Hematopoietic multipotent progenitor cell treated with erythropoietin and hydrocortisone succinate and interleukin-3 and kit ligand, for 8 days (in vitro differentiated cells): Measurements from ENCODE around the gene KLHL29.

Source experiments
- DNase-seq: peaks from one replicate; pipeline ENCODE4 v3.0.0-alpha.2; 2015

The KLHL29 gene

DNA sequence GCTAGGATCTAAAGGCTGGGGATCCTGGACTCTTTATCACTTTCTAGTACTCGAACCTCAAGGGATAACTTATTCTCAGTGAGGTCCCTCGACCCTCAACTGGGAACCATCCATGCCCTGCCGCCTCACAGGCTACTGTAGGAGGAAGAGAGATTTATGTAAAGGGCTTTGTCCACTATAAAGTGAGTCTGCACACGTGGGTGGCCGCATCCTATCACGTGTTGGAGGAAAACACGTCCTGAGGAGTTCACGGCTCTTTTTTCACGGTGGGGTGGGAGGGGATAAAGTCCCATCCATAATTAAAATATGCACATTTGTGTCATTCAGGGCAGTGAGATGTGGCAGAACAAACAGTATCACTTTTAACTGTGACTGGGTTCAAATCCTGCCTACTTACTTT is 176.6 kb downstream of the KLHL29 start:
- DNase-seq: no peak

DNA sequence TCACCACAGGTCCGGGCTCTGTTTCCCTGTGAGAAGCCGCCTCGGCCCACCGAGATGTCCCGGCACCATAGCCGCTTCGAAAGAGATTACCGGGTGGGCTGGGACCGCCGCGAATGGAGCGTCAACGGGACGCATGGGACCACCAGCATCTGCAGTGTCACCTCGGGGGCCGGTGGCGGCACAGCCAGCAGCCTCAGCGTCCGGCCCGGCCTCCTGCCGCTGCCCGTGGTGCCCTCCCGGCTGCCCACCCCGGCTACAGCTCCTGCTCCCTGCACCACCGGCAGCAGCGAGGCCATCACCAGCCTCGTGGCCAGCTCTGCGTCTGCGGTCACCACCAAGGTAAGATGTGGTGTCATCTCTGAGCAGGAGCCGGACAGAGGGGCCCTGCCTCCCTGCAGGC is 177.2 kb downstream of the KLHL29 start:
- no peak for DNase-seq

DNA sequence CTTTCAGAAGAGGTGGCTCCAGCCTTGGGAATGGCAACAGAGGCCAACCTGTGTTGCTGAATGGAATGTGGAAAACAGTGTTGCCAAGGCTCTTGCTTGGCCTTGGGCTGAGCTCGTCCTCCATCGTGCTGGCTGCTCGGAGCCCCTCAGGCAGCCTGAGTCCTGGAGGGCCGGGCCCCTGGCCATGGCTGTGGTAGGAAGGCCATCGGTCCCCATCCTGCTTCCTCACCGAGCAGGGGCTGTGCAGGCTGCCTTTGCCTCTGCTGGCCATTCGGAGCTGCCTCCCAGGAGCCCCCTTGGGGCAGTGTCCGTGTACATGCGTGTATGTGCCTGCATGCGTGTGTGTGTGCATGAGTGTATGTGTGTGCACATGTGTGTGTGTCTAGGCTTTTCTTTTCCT is 178.2 kb downstream of the KLHL29 start:
- DNase-seq: no peak

DNA sequence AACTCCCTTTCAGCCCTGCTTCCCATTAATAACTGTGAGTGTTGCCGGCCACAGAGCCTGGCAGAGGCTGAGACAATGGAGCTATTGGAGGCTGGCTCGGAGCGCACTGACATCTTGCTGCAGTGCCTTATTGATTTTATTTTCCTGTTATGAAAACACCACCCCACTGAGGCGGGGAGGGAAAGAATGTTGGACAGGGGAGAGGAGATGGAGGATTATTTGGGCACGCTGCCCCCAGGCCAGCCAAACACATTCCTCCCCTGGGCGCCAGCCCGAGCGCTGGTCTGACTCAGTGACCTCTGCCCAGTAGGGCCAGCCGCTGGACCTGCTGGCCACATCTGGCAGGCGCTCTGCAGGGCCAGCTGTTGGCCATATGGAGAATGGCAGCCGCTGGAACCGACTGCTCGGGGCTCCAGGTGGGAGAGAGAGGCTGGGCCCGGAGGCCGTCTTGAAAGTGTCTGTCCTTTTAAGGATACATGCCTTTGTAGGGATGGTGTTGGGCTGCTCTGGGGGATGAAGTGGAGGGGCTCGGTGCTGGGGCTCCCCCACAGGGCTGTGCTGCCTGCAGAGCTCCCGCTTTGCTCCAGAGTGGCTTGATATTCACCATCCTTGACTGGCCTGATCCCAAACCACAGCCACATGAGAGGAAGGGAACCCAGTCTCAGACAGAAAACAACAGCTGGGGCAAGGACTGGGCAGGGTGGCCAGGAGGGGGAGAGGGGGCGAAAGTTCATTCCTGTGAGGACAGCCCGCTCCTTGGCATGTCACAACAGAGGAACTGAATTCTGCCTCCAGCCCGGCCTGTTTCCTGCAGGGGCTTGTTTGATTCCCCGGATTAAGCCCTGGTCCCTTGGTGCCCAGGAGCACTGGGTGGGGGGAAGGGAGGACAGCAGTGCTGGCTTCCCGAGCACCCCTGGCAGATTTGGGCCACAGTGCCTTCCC is 179.0 kb downstream of the KLHL29 start:
- no peak for DNase-seq

DNA sequence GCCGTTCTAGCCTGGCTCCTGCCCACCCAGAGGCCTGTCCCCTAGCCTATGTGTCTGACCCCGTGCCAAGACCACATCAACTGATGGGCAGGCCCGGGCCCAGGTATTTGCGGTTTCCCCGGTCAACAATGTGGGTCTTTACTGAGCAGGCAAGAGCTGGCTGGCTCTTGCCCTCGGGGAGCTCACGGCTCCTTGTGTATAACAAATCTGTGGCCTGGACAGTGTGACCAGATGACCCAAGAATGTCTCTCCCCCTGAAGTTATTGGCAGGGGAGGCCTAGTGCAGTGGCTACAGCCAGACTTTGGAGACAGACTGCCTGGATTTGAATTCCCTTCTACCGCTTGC is 179.6 kb downstream of the KLHL29 start:
- no peak for DNase-seq

DNA sequence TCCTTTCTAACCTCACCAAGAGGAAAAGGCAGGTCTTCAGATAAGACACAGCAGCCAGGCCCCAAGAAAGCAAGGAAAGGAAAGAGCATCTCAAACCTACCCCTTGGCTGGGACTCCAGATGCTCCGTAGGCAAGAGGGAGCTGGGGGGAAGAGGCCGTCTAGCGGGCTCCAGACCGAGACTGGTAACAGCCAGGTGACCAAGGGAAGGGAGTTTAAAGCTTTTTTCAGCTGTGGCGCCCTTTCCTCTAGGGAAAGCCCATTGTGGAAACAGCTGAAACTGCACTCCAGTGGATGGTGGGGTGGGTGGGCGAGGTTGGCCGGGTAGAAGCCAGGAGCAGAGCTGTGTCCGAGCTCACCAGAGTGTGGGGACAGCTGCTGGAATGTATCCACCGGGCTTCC is 180.4 kb downstream of the KLHL29 start:
- no peak for DNase-seq

DNA sequence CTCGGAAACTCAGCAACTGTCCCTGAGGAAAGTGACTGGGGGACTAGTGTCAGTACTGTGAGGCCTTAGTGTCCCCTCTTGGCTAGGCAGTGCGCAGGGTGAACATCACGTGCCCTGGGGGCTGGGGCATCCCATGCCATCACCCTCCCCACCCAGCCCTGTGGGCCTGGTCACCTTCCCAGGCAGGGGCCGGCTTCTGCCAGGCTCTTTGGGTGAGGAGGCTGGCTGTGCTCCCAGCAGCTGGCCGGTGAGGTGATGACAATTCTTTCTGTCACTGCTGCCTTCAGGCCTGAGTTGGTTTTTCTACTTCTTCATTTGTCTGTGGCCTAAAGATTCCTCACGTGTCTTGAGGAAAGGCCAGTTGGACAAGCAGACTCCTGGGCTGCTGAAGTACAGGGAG is 180.8 kb downstream of the KLHL29 start:
- DNase-seq: no peak

DNA sequence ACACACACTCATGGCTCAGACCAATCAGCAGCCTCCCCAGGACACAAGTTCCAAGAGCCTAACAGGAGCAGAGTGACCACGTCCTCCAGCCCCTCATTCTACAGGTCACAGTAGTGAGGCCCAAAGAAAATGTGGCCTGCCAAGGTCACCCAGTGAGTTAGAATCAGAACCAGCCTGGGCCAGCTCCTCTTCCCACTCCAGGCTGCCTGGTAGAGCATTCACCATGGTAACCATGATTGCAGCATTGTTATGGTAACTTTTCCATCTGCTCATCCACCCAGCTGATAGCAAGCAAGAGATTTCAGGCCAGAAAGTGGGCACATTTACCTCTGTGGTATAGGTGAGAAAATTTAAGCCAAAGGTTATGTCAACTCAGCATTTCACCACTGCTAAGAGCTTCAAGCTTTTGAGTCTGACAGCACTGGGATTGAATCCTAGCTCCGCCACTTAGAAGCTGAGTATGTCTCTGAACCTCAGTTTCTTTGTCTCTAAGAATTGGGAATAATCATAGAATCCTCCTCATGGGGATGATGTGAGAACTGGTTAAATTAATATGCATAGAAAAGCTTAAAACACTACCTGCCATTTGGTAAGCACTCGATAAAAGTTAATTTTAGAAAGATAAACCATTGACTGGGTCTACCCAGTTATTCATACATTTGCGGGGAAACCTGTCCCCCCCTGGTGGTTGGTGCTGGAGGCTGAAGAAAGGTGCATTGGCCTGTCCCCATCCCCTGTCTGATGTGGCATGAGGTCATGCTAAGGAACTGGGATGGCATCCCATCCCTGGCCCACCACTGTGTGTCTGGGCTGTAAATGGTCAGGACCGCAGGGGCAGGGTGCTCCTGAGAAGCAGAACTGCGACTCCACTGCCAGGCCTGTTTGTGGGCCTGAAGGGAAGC is 181.5 kb downstream of the KLHL29 start:
- peak; percentile 20 for DNase-seq

DNA sequence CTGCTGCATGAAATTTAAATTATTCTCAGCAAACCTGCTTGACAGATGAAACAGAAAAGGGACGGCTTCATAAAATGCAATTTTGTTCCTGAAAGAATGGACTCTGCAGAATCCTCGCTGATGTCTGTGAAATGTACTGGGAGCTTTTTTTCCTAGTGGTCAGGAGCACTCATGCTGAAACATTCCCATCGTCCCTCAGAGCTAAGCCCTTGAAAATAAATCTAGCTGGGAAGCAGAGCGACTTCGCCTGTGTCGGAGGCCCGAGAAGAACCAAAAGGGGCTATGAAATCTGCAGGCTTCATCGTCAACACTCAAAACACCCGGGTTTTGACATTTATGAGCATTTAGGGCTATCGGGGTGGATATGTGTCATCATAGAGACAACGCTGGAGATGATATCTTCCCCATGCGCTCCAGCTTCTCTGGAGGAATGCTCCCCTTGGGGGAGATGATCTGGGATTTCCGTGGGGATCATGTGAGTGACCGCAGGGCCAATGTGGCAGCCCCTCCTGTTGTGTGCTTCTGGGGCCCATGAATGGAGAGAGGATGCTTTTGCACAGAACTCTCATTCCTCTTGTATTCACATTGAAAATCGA is 182.3 kb downstream of the KLHL29 start:
- DNase-seq: no peak

DNA sequence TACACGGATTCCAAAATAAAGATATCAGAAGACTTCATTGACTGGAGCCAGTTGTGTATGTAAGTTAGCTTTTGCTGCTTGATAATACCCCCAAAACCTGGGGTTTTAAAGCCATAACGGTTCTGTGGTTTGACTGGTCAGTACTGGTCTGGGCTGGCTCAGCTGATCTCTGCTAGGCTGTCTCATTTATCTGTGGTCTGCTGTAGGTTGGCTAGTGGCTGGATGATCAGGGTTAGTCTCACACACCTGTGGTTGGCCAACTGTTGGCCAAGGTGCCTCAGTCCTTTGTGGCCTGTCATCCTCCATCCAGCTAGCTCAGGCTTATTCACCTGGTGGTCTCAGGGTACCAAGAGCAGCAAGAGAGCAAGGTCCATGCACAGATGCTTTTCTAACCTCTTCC is 183.2 kb downstream of the KLHL29 start:
- DNase-seq: no peak

DNA sequence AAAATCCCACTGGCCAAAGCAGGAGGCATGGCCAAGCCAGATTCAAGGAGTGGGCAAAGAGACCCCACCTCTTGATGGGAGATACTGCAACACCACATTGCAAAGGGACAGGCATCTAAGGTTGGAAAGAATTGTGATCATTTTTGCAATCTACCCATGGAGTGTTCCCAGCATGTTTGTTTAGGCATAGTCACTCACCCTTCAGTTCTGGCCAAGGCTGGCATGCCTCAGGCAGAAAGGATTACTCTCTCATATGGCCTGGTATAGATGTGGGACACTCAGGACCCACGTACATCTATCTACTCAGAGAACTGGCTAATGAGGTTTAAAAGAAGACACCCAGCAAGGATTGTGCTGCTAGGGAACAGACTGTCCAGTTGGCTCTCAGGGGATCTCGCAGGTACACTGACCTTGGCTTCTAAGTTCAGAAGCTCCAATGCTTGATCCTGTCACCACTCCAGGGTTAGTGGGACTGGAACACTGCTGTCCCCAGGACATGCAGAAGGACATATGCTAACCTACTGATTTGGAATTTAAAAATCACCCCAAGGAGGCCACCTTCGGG is 183.7 kb downstream of the KLHL29 start:
- no peak for DNase-seq

DNA sequence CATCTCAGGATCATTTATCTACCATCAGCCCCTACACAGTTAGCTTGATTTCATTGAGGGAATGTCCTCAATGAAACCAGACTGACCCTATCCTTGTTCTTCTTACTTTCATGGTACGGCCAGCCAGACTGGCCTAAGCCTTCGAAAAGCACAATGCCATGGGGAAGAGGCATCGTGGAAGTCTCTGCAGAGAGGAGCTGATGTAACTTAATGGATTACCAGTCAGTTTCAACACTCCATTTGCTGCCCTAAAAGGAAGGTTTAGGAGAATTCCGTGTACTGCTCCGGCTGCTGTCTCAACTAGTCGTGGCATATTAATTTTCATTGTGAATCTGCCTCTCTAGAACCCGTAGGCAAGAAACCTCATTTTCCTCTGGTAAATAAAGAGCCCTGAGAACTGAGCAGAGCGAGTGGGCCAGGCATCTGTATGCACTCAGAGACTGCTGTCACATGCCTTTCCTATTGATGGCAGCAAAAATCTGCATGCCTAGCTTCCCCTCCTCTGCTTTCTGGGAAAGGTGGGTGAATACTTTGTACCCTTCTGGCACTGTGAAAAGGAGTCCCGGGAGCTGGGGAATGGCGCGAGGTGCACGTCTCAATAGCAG is 184.9 kb downstream of the KLHL29 start:
- no peak for DNase-seq

DNA sequence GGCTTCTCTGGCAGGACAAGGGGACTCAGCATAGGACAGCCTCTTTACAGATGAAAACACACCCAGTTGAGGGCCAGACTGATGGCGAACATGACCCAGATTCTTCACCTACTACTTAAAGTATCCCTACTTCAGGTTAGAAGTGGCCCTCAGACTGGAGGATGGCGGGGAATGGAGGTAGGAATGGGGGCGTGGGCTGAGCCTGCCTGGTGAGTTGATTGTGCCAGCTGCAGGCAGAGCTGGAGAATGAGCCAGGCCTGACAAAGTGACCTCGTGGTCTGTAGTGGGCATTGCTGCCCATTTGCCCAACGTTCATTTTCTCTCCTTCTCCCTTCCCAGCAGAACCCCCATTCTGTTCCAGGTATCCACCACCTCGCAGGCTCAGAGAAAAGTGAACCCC is 186.1 kb downstream of the KLHL29 start:
- DNase-seq: no peak

DNA sequence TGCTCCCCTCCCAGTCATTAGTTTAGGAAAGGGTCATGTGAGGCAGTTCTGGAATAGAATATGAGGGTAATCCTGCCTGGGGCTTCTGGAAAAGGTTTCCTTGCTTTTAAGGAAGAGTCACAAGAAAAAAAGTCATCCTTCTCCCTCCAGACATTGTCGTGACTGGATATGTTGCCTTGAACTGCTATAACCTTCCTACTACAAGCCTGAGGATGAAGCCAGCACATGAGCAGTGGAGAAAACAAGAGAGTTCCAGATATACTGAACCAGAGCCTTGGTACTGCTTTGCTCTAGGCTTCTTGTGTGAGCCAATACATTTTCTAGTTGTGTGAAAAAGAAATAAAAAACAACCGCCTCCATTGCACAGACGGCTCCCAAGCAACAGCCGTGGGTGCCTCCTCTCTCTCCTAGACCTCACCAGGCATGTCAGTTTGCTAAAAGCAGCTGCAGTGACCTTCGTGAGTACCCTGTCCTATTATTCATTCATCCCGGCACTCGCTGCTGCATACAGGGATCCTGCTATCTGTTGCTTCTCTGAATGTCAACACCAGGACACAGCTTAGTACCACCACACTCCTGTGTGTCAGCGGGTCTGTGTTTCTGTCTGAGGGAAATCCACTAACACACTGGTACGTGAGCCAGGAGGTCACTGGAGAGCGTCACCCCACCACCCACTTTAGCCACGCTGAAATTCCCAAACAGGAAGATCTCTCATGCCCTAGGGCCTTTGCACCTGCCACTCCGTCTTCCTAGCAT is 186.7 kb downstream of the KLHL29 start:
- DNase-seq: no peak

DNA sequence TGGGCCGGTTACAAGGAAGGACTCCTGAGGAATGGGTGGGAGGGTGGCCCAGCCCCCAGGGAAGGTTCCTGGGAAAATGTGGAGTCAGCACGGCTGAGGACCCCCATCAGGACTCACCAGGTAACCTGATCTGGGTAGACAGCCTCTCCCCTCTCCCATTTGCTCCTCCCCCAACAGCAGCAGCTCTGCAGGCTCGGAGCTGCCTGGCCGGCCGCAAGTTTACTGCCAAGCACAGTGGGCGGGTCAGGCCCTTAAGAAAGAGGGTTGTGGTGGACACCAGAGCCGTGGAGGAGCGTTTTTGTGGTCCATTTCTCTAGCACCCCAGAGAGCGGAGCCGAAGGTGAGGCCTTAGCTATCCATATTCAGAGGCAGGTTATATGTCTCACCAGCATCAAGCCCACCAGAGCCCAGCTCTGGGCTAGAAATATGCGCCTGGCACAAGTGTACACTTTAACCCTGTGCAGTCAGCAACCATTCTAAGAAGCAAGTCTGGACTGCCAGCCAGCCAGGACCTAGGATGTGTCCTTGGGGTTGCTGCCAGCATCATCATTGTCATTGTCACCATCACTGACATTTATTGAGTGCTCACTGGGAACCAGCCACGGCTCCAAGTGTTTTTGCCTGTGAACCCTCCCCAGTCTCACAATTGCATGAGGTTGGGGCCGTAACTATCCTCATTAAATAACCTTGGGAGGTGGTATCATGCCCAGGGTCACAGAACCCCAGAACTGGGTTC is 190.1 kb downstream of the KLHL29 start:
- no peak for DNase-seq

DNA sequence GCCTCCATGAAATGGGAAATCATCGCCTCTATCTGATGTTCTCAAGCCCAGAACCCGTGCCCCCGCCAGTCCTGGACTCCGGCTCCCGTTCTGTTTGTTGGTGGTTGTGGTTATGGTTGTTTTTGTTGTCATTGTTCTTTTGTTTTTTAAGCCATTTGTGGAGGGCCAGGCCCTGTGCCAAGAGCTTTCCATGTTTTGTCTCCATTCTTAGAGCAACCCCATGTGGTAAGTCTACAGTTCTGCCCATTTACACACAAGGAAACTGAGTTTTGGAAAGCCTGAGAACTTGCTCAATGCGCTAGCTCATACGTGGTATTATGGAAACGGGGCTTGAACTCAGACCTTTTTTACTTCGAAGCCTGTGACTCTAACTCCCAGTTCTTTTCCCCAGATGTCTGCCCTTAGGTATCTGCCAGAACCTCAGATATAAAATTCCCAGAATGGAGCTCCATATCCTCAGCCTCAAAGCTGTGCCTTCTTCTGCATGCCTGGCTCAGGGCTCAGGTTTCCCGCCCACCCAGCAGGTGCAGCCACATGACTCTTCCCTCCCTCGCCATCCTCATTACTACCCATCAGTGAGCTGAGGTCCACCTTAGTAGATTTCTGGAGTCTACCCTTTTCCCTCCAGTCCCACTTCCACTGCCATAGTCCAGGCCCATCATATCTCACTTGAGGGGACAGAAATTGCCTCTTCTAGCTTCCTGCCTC is 194.1 kb downstream of the KLHL29 start:
- no peak for DNase-seq

DNA sequence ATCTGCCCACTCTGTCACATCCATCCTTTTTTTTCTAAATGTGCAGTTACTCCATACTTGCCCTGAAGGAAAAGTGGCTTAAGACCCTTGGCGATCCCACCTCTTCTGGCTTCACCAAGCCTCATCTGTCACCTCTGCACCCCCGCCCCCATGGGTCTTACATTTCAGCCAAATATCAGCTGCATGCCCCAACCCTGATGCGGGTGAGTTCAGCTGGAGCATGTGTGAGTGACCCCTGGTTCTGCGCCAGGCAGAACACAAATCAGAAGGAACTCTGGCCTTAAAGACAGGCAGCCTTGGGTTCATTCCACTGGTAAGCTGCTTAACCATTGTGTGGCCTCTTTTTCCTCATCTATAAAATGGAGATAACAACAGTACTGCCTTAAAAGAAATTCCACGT is 194.7 kb downstream of the KLHL29 start:
- DNase-seq: no peak

DNA sequence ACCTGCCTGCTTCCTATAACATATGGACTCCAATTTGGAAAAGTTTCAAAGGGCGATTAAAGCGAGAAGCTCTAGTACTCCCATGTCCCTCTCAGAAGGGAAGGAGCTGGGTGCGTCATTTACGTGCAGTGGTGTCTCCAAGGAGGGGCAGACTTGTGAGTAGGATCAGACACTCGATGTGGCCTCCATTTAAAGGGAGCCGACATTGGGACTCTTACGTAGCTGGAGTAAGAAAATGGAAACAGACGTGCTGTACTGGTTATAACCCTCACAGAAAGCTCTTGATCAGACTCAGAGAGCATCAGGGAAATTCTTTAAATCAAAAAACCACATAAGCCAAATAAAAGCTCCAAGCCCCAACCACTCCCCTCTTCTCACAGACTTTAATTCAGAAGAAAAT is 198.5 kb downstream of the KLHL29 start:
- no peak for DNase-seq

DNA sequence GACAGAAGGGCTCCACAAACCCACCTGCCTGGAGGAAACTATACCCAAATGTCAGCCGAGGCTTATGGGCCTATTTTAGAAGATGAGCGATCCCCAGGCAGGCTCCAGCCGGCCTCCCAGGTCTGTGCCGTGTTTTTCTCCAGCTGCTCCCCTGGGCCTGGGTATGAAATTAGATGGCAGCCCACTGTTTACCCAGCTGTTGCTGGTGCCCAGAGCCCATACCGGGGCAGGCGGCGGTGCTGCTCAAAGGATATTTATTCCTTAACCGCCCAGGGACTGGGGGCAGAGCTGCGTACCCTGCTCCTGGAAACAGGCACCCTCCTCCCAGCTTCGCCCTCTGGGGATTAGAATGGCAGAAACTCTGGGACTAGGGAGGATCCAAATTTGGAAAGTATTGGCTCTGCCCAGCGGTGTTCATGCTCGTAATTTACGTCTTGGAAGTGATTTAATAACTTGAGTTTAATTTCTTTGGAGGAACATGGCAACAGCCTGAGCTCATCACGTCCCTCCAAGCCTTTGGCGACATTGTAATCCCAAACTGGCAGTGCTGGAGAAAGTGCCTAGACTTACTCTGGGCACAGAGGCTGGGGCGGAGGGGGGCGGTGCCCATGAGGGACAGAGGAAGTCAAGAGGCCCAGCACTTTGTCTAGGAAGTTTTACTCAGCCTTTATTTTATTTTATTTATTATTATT is 199.2 kb downstream of the KLHL29 start:
- DNase-seq: no peak
